ENCODE data around the gene CDK5R2.

The CDK5R2 gene

GRCh38 chr2:218981390-218981880, 22.0 kb downstream of the CDK5R2 start:
- no peak overlapping the region for H4K8ac ChIP-seq (ENCODE audit: low read length)
- no peak for DNase-seq
- 4% methylated on average over 34 of the region's 46 CpGs for WGBS

GRCh38 chr2:218981881-218982585, 22.6 kb downstream of the CDK5R2 start:
- Histone ChIP-seq H2BK120ac (ENCODE audit: low read depth, low read length) (no peak overlapping the region), H4K8ac (ENCODE audit: low read length) (no peak overlapping the region), H3K79me1 (replicated peaks; ENCODE audit: low read length, poor library complexity, severe bottlenecking) (no peaks in the 10 kb centered on the region), H3K4ac (ENCODE audit: low read depth in 1 of 2, low read length in 2 of 2) (no peak overlapping the region), H3K9ac (ENCODE audit: low read length) (no peak overlapping the region), H3K18ac (ENCODE audit: low read depth in 1 of 2, low read length in 2 of 2) (no peak overlapping the region), H3K27me3 (ENCODE audit: control insufficient read depth in 1 of 2, insufficient read depth in 1 of 2, low read length in 2 of 2) (peaks cover 87 to 88% of the 10 kb centered on the region in 2 experiments), H2BK5ac (ENCODE audit: low read depth, low read length, poor library complexity, severe bottlenecking) (no peak overlapping the region), H2AK5ac (ENCODE audit: low read length, severe bottlenecking) (no peak overlapping the region), H3K9me3 (ENCODE audit: control insufficient read depth, low read length) (no peaks in the 10 kb centered on the region), H3K4me3 (ENCODE audit: insufficient read depth in 1 of 2, low read depth in 1 of 2, low read length in 2 of 2) (no peak overlapping the region), H3K27ac (ENCODE audit: low read length, poor library complexity, severe bottlenecking) (no peak overlapping the region), H3K4me1 (ENCODE audit: control insufficient read depth, insufficient read depth, low read depth, low read length) (peaks cover 20% of the 10 kb centered on the region), H2BK12ac (ENCODE audit: low read length in 2 of 2) (no peak overlapping the region), H2AFZ (ENCODE audit: low read depth, low read length) (no peak overlapping the region), H4K91ac (ENCODE audit: low read length) (no peak overlapping the region), H2BK15ac (ENCODE audit: low read depth, poor library complexity, severe bottlenecking) (no peak overlapping the region), H3K4me2 (ENCODE audit: low read length, poor library complexity, severe bottlenecking) (no peak overlapping the region), H3K23ac (ENCODE audit: low read length in 2 of 2) (no peak overlapping the region), H3K36me3 (ENCODE audit: control insufficient read depth in 1 of 2, insufficient read depth in 2 of 2, low read depth in 1 of 2, low read length in 2 of 2) (no peaks in the 10 kb centered on the region), H3K14ac (ENCODE audit: low read length in 2 of 2) (no peak overlapping the region)
- WGBS: 2% methylated on average over 63 of the region's 69 CpGs
- DNase-seq: no peak

More at GRCh38 chr2:218981390-218981880, 22.0 kb downstream of the CDK5R2 start:
- no peak overlapping the region for H3K27ac ChIP-seq (ENCODE audit: low read length, poor library complexity, severe bottlenecking)
- no peak overlapping the region for H3K4me3 ChIP-seq (ENCODE audit: insufficient read depth in 1 of 2, low read depth in 1 of 2, low read length in 2 of 2)
- H2BK12ac ChIP-seq (ENCODE audit: low read length in 2 of 2): no peak overlapping the region
- H3K9ac ChIP-seq (ENCODE audit: low read length): no peak overlapping the region
- no peak overlapping the region for H3K18ac ChIP-seq (ENCODE audit: low read depth in 1 of 2, low read length in 2 of 2)
- peaks cover 87 to 88% of the 10 kb centered on the region in 2 experiments for H3K27me3 ChIP-seq (ENCODE audit: control insufficient read depth in 1 of 2, insufficient read depth in 1 of 2, low read length in 2 of 2)
- H3K9me3 ChIP-seq (ENCODE audit: control insufficient read depth, low read length): no peaks in the 10 kb centered on the region
- no peak overlapping the region for H2BK120ac ChIP-seq (ENCODE audit: low read depth, low read length)
- H3K4ac ChIP-seq (ENCODE audit: low read depth in 1 of 2, low read length in 2 of 2): no peak overlapping the region
- H3K4me2 ChIP-seq (ENCODE audit: low read length, poor library complexity, severe bottlenecking): no peak overlapping the region
- no peak overlapping the region for H2BK15ac ChIP-seq (ENCODE audit: low read depth, poor library complexity, severe bottlenecking)
- peaks cover 20% of the 10 kb centered on the region for H3K4me1 ChIP-seq (ENCODE audit: control insufficient read depth, insufficient read depth, low read depth, low read length)
- no peak overlapping the region for H4K91ac ChIP-seq (ENCODE audit: low read length)
- no peaks in the 10 kb centered on the region for H3K36me3 ChIP-seq (ENCODE audit: control insufficient read depth in 1 of 2, insufficient read depth in 2 of 2, low read depth in 1 of 2, low read length in 2 of 2)
- no peak overlapping the region for H2AFZ ChIP-seq (ENCODE audit: low read depth, low read length)
- no peak overlapping the region for H3K14ac ChIP-seq (ENCODE audit: low read length in 2 of 2)
- no peak overlapping the region for H2BK5ac ChIP-seq (ENCODE audit: low read depth, low read length, poor library complexity, severe bottlenecking)
- no peaks in the 10 kb centered on the region for H3K79me1 ChIP-seq (replicated peaks; ENCODE audit: low read length, poor library complexity, severe bottlenecking)
- no peak overlapping the region for H3K23ac ChIP-seq (ENCODE audit: low read length in 2 of 2)
- no peak overlapping the region for H2AK5ac ChIP-seq (ENCODE audit: low read length, severe bottlenecking)

GRCh38 chr2:218982586-218983262, 23.3 kb downstream of the CDK5R2 start:
- H3K9ac ChIP-seq (ENCODE audit: low read length): no peak overlapping the region
- H2BK15ac ChIP-seq (ENCODE audit: low read depth, poor library complexity, severe bottlenecking): no peak overlapping the region
- H2AFZ ChIP-seq (ENCODE audit: low read depth, low read length): no peak overlapping the region

GRCh38 chr2:218983263-218983933, 23.9 kb downstream of the CDK5R2 start:
- Histone ChIP-seq H3K36me3 (ENCODE audit: control insufficient read depth in 1 of 2, insufficient read depth in 2 of 2, low read depth in 1 of 2, low read length in 2 of 2) (no peaks in the 10 kb centered on the region), H2BK120ac (ENCODE audit: low read depth, low read length) (no peak overlapping the region), H3K27ac (ENCODE audit: low read length, poor library complexity, severe bottlenecking) (no peak overlapping the region), H2BK5ac (ENCODE audit: low read depth, low read length, poor library complexity, severe bottlenecking) (no peak overlapping the region), H2AK5ac (ENCODE audit: low read length, severe bottlenecking) (no peak overlapping the region), H3K9ac (ENCODE audit: low read length) (no peak overlapping the region), H3K79me1 (replicated peaks; ENCODE audit: low read length, poor library complexity, severe bottlenecking) (no peaks in the 10 kb centered on the region), H3K4me3 (ENCODE audit: insufficient read depth in 1 of 2, low read depth in 1 of 2, low read length in 2 of 2) (no peak overlapping the region), H3K14ac (ENCODE audit: low read length in 2 of 2) (no peak overlapping the region), H3K4ac (ENCODE audit: low read depth in 1 of 2, low read length in 2 of 2) (no peak overlapping the region), H4K8ac (ENCODE audit: low read length) (no peak overlapping the region), H3K9me3 (ENCODE audit: control insufficient read depth, low read length) (no peaks in the 10 kb centered on the region), H3K23ac (ENCODE audit: low read length in 2 of 2) (no peak overlapping the region), H2BK15ac (ENCODE audit: low read depth, poor library complexity, severe bottlenecking) (no peak overlapping the region), H3K27me3 (ENCODE audit: control insufficient read depth in 1 of 2, insufficient read depth in 1 of 2, low read length in 2 of 2) (peaks cover 86 to 88% of the 10 kb centered on the region in 2 experiments), H3K18ac (ENCODE audit: low read depth in 1 of 2, low read length in 2 of 2) (no peak overlapping the region), H3K4me2 (ENCODE audit: low read length, poor library complexity, severe bottlenecking) (no peak overlapping the region), H3K4me1 (ENCODE audit: control insufficient read depth, insufficient read depth, low read depth, low read length) (peaks cover 20% of the 10 kb centered on the region), H2AFZ (ENCODE audit: low read depth, low read length) (no peak overlapping the region), H4K91ac (ENCODE audit: low read length) (no peak overlapping the region), H2BK12ac (ENCODE audit: low read length in 2 of 2) (no peak overlapping the region)
- DNase-seq: no peak
- 17% methylated on average over 22 of the region's 23 CpGs for WGBS

More at GRCh38 chr2:218982586-218983262, 23.3 kb downstream of the CDK5R2 start:
- Histone ChIP-seq H3K27ac (ENCODE audit: low read length, poor library complexity, severe bottlenecking) (no peak overlapping the region), H4K91ac (ENCODE audit: low read length) (no peak overlapping the region), H2BK5ac (ENCODE audit: low read depth, low read length, poor library complexity, severe bottlenecking) (no peak overlapping the region), H3K14ac (ENCODE audit: low read length in 2 of 2) (no peak overlapping the region), H3K27me3 (ENCODE audit: control insufficient read depth in 1 of 2, insufficient read depth in 1 of 2, low read length in 2 of 2) (peaks cover 86 to 88% of the 10 kb centered on the region in 2 experiments), H4K8ac (ENCODE audit: low read length) (no peak overlapping the region), H3K4me3 (ENCODE audit: insufficient read depth in 1 of 2, low read depth in 1 of 2, low read length in 2 of 2) (no peak overlapping the region), H3K23ac (ENCODE audit: low read length in 2 of 2) (no peak overlapping the region), H3K79me1 (replicated peaks; ENCODE audit: low read length, poor library complexity, severe bottlenecking) (no peaks in the 10 kb centered on the region), H3K36me3 (ENCODE audit: control insufficient read depth in 1 of 2, insufficient read depth in 2 of 2, low read depth in 1 of 2, low read length in 2 of 2) (no peaks in the 10 kb centered on the region), H3K4me2 (ENCODE audit: low read length, poor library complexity, severe bottlenecking) (no peak overlapping the region), H3K9me3 (ENCODE audit: control insufficient read depth, low read length) (no peaks in the 10 kb centered on the region), H2BK12ac (ENCODE audit: low read length in 2 of 2) (no peak overlapping the region), H2AK5ac (ENCODE audit: low read length, severe bottlenecking) (no peak overlapping the region), H2BK120ac (ENCODE audit: low read depth, low read length) (no peak overlapping the region), H3K4me1 (ENCODE audit: control insufficient read depth, insufficient read depth, low read depth, low read length) (peaks cover 20% of the 10 kb centered on the region), H3K4ac (ENCODE audit: low read depth in 1 of 2, low read length in 2 of 2) (no peak overlapping the region), H3K18ac (ENCODE audit: low read depth in 1 of 2, low read length in 2 of 2) (no peak overlapping the region)
- DNase-seq: no peak
- WGBS: 11% methylated on average over 28 of the region's 28 CpGs

Data from mesenchymal stem cell (in vitro differentiated cells and primary cell).